GM12801 (cell line): Measurements from ENCODE around the gene PTPA.

ENCODE experiments used
- CTCF ChIP-seq: IDR thresholded peaks from one replicate; pipeline ENCODE4 v1.5.1; 2011; ENCODE audit warnings: control low read depth; ENCODE audit not compliant: insufficient read length; ENCODE audit errors: extremely low read depth

PTPA gene

GRCh38 chr9:129175825-129176633 lies 64.8 kb downstream of the PTPA start:
- no peak for TF ChIP-seq CTCF

- TF ChIP-seq CTCF = no peak
Measured at GRCh38 chr9:129176701-129177442, 65.7 kb downstream of the PTPA start.

- no peak for TF ChIP-seq CTCF
Measured at GRCh38 chr9:129177443-129177790, 66.2 kb downstream of the PTPA start.

GRCh38 chr9:129177791-129178567 lies 66.8 kb downstream of the PTPA start, which contains the start of gene IER5L:
TSS of gene IER5L (minus strand) at chr9:129178261. CDS start at chr9:129178052, 209 bp downstream.
- no peak for TF ChIP-seq CTCF

GRCh38 chr9:129178568-129179382 lies 67.6 kb downstream of the PTPA start:
- no peak for TF ChIP-seq CTCF

- no peak for TF ChIP-seq CTCF
Measured at GRCh38 chr9:129181246-129181645, 70.0 kb downstream of the PTPA start.
